T-helper 1 cell treated with Interleukin-12 subunit alpha and Interleukin-12 subunit beta and Interleukin-4 antibody, amounts not matched to agents 30 ng/mL and 1 ng/mL, for 36 hours (primary cell): ENCODE results near the gene LSM5. TPM values are rescaled to one million over a fixed set of nuclear protein-coding genes. Genes with fewer than 3 reads are reported as not detected.

Source experiments
- intact Hi-C: fragments of 100-400 bp; cut with micrococcal nuclease; formaldehyde crosslinking; loops from one replicate; pipeline ENCODE4 v1.15.1; 2024
- total RNA-seq: library from RNA; stranded (reverse); gene quantifications from 2 replicates; pipeline ENCODE4 v1.2.3, GENCODE V29; 2022

LSM5 gene
- 51.2 and 55.6 TPM in 2 replicates for total RNA-seq

GRCh38 chr7:32490127-32490796 is at the start of gene LSM5:
LSM5 (minus strand) TSS chr7:32490380; CDS start chr7:32490365, 15 bp downstream.
- intact Hi-C loops = loop anchor here (1.0 to 10.0 kb wide), 11 partner anchors 65 to 1985 kb away; partner anchors contain the start of genes BBS9, GARS1 and GGCT

GRCh38 chr7:32539366-32539765 is 49.2 kb upstream of the LSM5 start:
- intact Hi-C loops = no loop called here

- intact Hi-C loops = no loop called here
Measured at GRCh38 chr7:32537760-32538159, 47.6 kb upstream of the LSM5 start.

- intact Hi-C loops = no loop called here
Measured at GRCh38 chr7:32536585-32536984, 46.4 kb upstream of the LSM5 start.

- intact Hi-C loops = no loop called here
Measured at GRCh38 chr7:32536016-32536415, 45.8 kb upstream of the LSM5 start.

GRCh38 chr7:32535162-32535702 is 45.1 kb upstream of the LSM5 start:
- intact Hi-C loops = no loop called here

- intact Hi-C loops = no loop called here
Measured at GRCh38 chr7:32533276-32534029, 43.3 kb upstream of the LSM5 start.

GRCh38 chr7:32532716-32533115 is 42.5 kb upstream of the LSM5 start:
- intact Hi-C loops = no loop called here

- intact Hi-C loops = no loop called here
Measured at GRCh38 chr7:32532086-32532485, 41.9 kb upstream of the LSM5 start.

GRCh38 chr7:32531402-32531801 is 41.2 kb upstream of the LSM5 start:
- intact Hi-C loops = no loop called here

GRCh38 chr7:32525839-32526238 is 35.7 kb upstream of the LSM5 start:
- intact Hi-C loops = no loop called here

GRCh38 chr7:32524631-32525030 is 34.5 kb upstream of the LSM5 start:
- intact Hi-C loops = no loop called here

- intact Hi-C loops = no loop called here
Measured at GRCh38 chr7:32522746-32523530, 32.8 kb upstream of the LSM5 start.

- intact Hi-C loops = no loop called here
Measured at GRCh38 chr7:32519763-32520162, 29.6 kb upstream of the LSM5 start.

GRCh38 chr7:32518534-32519140 is 28.5 kb upstream of the LSM5 start:
- intact Hi-C loops = no loop called here

- intact Hi-C loops = no loop called here
Measured at GRCh38 chr7:32516551-32517100, 26.4 kb upstream of the LSM5 start.

GRCh38 chr7:32515890-32516550 is 25.8 kb upstream of the LSM5 start:
- intact Hi-C loops = no loop called here

- intact Hi-C loops = no loop called here
Measured at GRCh38 chr7:32513210-32513609, 23.0 kb upstream of the LSM5 start.

- intact Hi-C loops = no loop called here
Measured at GRCh38 chr7:32511791-32512190, 21.6 kb upstream of the LSM5 start.

- intact Hi-C loops = no loop called here
Measured at GRCh38 chr7:32507414-32507813, 17.2 kb upstream of the LSM5 start.
